ENCODE measurements around the gene XRCC1.

DNA sequence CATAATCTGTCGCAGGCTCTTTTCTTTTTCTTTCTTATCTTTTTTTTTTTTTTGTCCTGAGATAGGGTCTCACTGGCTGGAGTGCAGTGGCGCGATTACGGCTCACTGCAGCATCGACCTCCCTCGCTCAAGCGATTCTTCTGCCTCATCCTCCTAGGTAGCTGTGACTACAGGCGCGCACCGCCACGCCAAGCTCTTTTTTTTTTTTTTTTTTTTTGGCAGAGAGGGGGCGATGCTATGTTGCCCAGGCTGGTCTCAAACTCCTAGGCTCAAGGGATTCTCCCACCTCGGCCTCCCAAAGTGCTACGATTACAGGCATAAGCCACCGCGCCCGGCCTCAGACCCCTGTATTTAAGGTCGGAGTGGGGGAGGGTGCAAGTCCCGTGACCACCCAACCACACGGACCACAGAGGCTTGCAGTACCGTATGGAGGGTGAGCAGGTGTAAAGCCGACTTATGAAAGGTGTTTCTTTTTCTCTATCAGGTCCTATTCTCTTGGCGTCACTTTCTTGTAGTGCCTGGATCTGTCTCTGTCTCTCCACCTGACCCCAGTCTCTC is 72.8 kb downstream of the XRCC1 start:
- no peak for TF ChIP-seq POLR2A (IDR thresholded peaks at IDR 0.05)
- TF ChIP-seq, protein P1, sequence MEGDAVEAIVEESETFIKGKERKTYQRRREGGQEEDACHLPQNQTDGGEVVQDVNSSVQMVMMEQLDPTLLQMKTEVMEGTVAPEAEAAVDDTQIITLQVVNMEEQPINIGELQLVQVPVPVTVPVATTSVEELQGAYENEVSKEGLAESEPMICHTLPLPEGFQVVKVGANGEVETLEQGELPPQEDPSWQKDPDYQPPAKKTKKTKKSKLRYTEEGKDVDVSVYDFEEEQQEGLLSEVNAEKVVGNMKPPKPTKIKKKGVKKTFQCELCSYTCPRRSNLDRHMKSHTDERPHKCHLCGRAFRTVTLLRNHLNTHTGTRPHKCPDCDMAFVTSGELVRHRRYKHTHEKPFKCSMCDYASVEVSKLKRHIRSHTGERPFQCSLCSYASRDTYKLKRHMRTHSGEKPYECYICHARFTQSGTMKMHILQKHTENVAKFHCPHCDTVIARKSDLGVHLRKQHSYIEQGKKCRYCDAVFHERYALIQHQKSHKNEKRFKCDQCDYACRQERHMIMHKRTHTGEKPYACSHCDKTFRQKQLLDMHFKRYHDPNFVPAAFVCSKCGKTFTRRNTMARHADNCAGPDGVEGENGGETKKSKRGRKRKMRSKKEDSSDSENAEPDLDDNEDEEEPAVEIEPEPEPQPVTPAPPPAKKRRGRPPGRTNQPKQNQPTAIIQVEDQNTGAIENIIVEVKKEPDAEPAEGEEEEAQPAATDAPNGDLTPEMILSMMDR (IDR thresholded peaks at IDR 0.05): no peak

Measured in heart left ventricle (tissue), 13 donors.